Hepatocyte (in vitro differentiated cells): ENCODE data around the gene SIPA1L2.

Source experiments
- EZH2 ChIP-seq: fragments of 200-600 bp; sonication (generic); IDR thresholded peaks from 2 replicates; pipeline ENCODE4 v1.6.1; 2016; ENCODE audit warnings: antibody characterized with exemption, mild to moderate bottlenecking, borderline replicate concordance
- TF ChIP-seq, protein P1 (sequence below): fragments of 200-600 bp; sonication (generic); IDR thresholded peaks from 2 replicates; pipeline ENCODE4 v1.5.1; 2016; ENCODE audit warnings: antibody characterized with exemption, mild to moderate bottlenecking; ENCODE audit not compliant: poor library complexity

DNA sequence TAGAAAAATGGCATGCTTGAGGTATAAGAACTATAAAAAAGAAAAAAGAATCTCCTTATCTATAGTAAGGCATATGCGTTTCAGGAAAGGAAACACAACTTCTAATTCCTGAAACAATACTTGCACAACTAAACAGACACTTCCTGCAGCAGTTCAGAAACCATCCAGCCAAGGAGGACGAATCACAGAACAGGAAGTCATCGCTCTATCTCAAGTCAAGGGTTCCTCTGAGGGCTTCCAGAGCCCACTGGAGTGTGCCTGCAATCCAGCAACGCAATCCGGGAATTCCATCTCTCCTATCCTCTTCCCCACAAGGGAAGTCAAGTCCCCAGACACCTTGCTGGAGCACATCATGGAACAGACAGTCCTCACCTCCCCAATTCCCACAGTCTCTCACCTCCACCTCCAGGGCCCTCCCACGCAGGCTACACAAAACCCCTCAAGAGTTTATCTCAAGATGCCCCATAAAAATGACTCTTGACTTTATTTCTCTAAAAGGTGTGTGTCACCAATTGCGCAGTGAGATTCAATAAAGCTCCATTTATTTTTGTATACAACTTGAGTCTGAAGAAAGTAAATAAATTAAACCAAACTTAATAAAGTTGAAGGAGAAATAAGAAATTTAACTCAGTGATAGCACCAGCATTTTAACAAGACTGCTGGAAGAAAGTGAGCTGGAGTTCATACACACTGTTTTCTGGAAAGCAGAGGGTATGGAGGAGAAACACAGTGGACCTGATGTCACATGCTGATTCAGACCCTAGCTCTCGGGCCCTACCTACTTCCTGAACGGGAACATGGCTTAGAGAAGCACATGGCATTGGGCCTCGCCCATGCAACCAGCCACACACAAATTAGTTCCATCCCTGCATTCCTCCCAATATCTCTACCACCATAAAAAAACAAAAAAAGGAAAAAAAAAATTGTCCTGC is 39.9 kb downstream of the SIPA1L2 start:
- TF ChIP-seq, protein P1, sequence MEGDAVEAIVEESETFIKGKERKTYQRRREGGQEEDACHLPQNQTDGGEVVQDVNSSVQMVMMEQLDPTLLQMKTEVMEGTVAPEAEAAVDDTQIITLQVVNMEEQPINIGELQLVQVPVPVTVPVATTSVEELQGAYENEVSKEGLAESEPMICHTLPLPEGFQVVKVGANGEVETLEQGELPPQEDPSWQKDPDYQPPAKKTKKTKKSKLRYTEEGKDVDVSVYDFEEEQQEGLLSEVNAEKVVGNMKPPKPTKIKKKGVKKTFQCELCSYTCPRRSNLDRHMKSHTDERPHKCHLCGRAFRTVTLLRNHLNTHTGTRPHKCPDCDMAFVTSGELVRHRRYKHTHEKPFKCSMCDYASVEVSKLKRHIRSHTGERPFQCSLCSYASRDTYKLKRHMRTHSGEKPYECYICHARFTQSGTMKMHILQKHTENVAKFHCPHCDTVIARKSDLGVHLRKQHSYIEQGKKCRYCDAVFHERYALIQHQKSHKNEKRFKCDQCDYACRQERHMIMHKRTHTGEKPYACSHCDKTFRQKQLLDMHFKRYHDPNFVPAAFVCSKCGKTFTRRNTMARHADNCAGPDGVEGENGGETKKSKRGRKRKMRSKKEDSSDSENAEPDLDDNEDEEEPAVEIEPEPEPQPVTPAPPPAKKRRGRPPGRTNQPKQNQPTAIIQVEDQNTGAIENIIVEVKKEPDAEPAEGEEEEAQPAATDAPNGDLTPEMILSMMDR: no peak
- TF ChIP-seq EZH2: no peak
